ENCODE results near the gene OLFM1.

- TF ChIP-seq POLR2AphosphoS5 (IDR thresholded peaks at IDR 0.05) (no peak), CTCF (IDR thresholded peaks at IDR 0.05) (no peak), POLR2A (IDR thresholded peaks at IDR 0.05; ENCODE audit: low read depth) (no peak)
Measured at GRCh38 chr9:135076876-135077430, 10.5 kb upstream of the OLFM1 start.

All from esophagus muscularis mucosa (tissue), 3 donors.